ENCODE measurements around the gene PRKACG.
"Not testable (repeated sequence)": the region's sequence is repeated elsewhere in the genome, so short reads cannot be mapped to it uniquely, and the experiment has no call there.

Gene PRKACG

GRCh38 chr9:69020301-69021145 lies 6.6 kb upstream of the PRKACG start:
- DNase-seq = no peak

- DNase-seq = no peak
These were observed 5.9 kb upstream of the PRKACG start for GRCh38 chr9:69019808-69020207.

- no peak for DNase-seq
These were observed 4.8 kb upstream of the PRKACG start for GRCh38 chr9:69018737-69019136.

GRCh38 chr9:69016191-69017096 lies 2.5 kb upstream of the PRKACG start:
- DNase-seq = no peak

GRCh38 chr9:69013382-69013727 lies 558 bp downstream of the PRKACG start:
- DNase-seq = no peak

- no peak for DNase-seq
These were observed 1.1 kb downstream of the PRKACG start for GRCh38 chr9:69012696-69013381.

- no peak for DNase-seq
These were observed 4.2 kb downstream of the PRKACG start for GRCh38 chr9:69009708-69010107.

- no peak for DNase-seq
These were observed 9.1 kb downstream of the PRKACG start for GRCh38 chr9:69004836-69005235.

- no peak for DNase-seq
These were observed 10.9 kb downstream of the PRKACG start for GRCh38 chr9:69003051-69003450.

GRCh38 chr9:69001921-69002320 lies 12.0 kb downstream of the PRKACG start:
- DNase-seq = no peak

GRCh38 chr9:68999393-69000105 lies 14.4 kb downstream of the PRKACG start:
- peak; percentile 58 for DNase-seq

GRCh38 chr9:68998812-68999211 lies 15.1 kb downstream of the PRKACG start:
- DNase-seq = no peak

GRCh38 chr9:68998385-68998784 lies 15.5 kb downstream of the PRKACG start:
- DNase-seq = no peak

- no peak for DNase-seq
These were observed 16.2 kb downstream of the PRKACG start for GRCh38 chr9:68997666-68998065.

GRCh38 chr9:68996462-68996861 lies 17.5 kb downstream of the PRKACG start:
- no peak for DNase-seq

GRCh38 chr9:68995776-68996175 lies 18.1 kb downstream of the PRKACG start:
- DNase-seq = no peak

GRCh38 chr9:68991457-68991856 lies 22.5 kb downstream of the PRKACG start:
- DNase-seq = no peak

- DNase-seq = not testable (repeated sequence)
These were observed 27.0 kb downstream of the PRKACG start for GRCh38 chr9:68986949-68987348.

- DNase-seq = no peak
These were observed 30.1 kb downstream of the PRKACG start for GRCh38 chr9:68983522-68984424.

- no peak for DNase-seq
These were observed 30.9 kb downstream of the PRKACG start for GRCh38 chr9:68983008-68983411.

GRCh38 chr9:68981789-68982188 lies 32.1 kb downstream of the PRKACG start:
- no peak for DNase-seq
